ENCODE measurements around the gene PHIP.

PHIP gene

DNA sequence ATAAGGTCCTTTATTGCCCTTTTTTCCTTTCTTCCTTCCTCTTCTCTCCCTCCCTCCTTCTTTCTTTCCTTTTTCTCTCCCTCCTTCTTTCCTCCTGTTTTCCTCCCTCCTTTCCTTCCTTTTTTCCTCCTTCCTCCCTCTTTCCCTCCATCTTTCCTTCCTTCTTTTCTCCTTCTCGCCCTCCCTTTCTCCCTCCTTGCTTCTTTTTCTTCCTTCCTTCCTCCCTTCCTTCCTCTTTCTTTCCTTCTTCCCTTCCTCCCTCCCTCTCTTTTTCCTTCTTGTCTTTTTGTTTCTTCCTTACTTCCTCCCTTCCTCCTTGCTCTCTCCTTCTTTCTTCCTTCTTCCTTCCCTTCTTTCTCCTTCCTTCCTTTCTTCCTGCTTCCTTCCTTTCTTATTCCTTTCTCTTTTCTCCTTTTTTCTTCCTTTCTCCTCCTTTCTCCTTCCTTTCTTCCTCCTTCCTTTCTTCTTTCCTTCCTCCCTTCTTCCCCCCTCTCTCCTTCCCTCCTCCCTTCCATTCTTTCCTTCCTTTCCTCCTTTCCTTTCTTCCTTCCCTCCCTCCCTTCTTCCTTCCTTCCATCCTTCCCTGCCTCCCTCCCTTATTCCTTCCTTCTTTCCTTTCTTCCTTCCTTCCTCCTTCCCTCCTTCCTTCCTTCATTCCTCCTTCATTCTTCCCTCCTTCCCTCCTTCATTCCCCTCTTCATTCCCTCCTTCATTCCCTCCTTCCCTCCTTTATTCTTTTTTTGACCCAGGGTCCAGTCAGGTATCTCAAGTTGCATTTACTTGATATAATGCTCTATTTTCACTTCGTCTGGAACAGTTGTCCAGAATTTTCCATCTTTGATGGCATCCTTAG is 11.7 kb upstream of the PHIP start:
- Histone ChIP-seq H3K27me3 (no peaks in the 10 kb centered on the region), H3K4me3 (no peak overlapping the region), H3K36me3 (no peaks in the 10 kb centered on the region), H3K9me3 (no peaks in the 10 kb centered on the region), H3K27ac (no peak overlapping the region), H4K20me1 (no peaks in the 10 kb centered on the region), H3K4me1 (no peaks in the 10 kb centered on the region), H3K4me2 (no peak overlapping the region), H3K9ac (no peak overlapping the region)
- no peak for TF ChIP-seq Cebpa-rat (IDR thresholded peaks at IDR 0.05)

GRCh38 chr6:79084693-79085092 is 6.6 kb upstream of the PHIP start:
- Histone ChIP-seq H3K4me3 (no peak overlapping the region), H3K9ac (no peak overlapping the region), H3K36me3 (no peaks in the 10 kb centered on the region), H3K4me1 (peaks cover 3% of the 10 kb centered on the region; the same call in 1 of the 2 replicates), H3K4me2 (no peak overlapping the region), H3K27me3 (no peaks in the 10 kb centered on the region), H3K27ac (no peak overlapping the region), H3K9me3 (no peaks in the 10 kb centered on the region), H4K20me1 (no peaks in the 10 kb centered on the region)
- no peak for TF ChIP-seq Cebpa-rat (IDR thresholded peaks at IDR 0.05)

DNA sequence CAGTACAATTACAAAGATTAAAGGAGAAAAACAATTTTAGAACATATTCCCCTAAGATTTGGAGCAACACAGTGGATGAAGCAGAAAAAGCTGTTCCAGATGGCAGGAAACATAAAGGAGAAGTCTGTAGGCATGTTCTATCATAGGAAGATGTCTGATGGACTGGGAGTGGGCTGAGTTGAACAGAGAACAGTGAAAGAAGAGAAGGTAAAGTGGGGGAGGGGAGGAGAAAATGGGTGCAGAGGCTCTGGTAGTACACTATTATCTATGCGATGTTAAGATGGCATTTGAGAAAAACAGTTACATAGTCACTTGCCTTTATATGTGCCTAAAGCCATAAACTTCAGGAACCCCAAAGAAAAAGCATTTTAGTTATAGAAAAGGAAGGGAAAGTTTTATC is 4.2 kb upstream of the PHIP start:
- Histone ChIP-seq H3K4me3 (no peak overlapping the region), H3K9ac (no peak overlapping the region), H3K27me3 (no peaks in the 10 kb centered on the region), H3K4me1 (peaks cover 5% of the 10 kb centered on the region; the same call in 1 of the 2 replicates), H3K27ac (no peak overlapping the region), H3K36me3 (no peaks in the 10 kb centered on the region), H3K4me2 (no peak overlapping the region), H3K9me3 (no peaks in the 10 kb centered on the region), H4K20me1 (no peaks in the 10 kb centered on the region)
- no peak for TF ChIP-seq Cebpa-rat (IDR thresholded peaks at IDR 0.05)

DNA sequence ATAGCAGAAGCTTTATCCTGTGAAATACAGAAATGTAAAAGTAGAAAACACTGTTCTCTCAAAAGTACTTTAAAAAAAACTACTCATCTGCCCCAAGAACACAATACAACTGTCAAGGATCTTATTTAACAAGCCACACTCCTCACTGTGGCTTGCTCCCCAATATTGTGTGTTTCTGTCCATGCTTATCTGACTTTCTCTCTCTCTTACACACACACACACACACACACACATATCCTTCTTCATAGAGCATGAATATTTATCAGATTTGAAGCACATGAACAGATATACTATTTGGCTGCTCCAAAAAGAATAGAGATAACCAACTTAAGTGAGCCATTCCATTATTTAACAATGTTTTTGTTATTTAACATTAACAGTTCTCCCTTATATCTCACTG is 3.6 kb upstream of the PHIP start:
- Histone ChIP-seq H3K27ac (no peak overlapping the region), H3K9ac (no peak overlapping the region), H3K4me2 (no peak overlapping the region), H3K27me3 (no peaks in the 10 kb centered on the region), H4K20me1 (no peaks in the 10 kb centered on the region), H3K36me3 (no peaks in the 10 kb centered on the region), H3K4me3 (no peak overlapping the region), H3K9me3 (no peaks in the 10 kb centered on the region), H3K4me1 (peaks cover 5% of the 10 kb centered on the region; the same call in 1 of the 2 replicates)
- TF ChIP-seq Cebpa-rat (IDR thresholded peaks at IDR 0.05) = no peak

DNA sequence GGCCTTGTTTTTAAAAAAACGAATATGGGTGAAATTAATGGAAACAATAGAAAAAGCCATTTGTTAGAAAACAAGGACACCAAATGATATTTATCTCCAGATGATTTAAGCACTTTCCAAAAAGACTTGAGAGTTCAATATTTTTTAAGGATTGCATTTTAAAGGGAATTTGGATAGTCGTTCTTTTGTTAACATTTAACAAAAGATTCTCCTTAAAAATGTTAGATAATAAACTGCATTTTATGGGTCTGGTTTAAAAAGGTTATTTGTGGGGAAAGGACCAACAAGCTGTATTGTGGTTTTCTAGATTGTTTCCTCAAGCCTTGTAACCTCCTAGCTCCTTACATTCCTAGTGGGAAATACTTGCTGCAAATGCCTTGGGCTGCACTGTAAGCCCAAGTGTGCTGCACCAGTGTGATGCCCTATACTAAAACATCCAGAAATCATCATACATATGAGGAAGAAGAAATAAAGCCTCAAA is 1.5 kb upstream of the PHIP start:
- Histone ChIP-seq H3K9me3 (no peaks in the 10 kb centered on the region), H3K4me3 (peak overlapping the region; percentile 74), H3K36me3 (no peaks in the 10 kb centered on the region), H3K27me3 (no peaks in the 10 kb centered on the region), H3K4me1 (peaks cover 10% of the 10 kb centered on the region), H3K27ac (peak overlapping the region; percentile 92), H4K20me1 (peaks cover 12% of the 10 kb centered on the region; the same call in 1 of the 2 replicates), H3K4me2 (peak overlapping the region; percentile 65), H3K9ac (peak overlapping the region; percentile 87; the same call in 1 of the 2 replicates)
- TF ChIP-seq Cebpa-rat (IDR thresholded peaks at IDR 0.05) = no peak

DNA sequence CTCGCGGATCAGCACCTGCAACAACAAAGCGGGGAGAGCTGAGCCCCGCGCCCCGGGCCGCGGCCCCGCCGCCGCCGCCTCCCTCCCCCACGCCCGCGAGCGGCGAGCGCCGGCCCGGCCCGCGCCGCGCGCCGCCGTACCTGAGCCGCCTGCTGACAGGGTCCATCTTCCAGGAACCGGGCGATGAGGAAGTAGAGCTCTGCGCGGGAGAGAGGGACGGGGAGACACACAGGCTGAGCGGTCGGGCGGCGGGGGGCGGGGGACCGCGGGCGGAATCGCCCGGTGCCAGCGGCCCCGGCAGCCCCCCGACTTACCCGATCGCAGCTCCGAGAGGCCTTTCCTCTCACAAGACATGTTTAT is 359 bp downstream of the PHIP start:
- Histone ChIP-seq H3K9ac (peak overlapping the region; percentile 87), H3K4me2 (no peak overlapping the region), H3K27ac (peak overlapping the region; percentile 92), H3K4me3 (peak overlapping the region; percentile 74), H3K27me3 (no peaks in the 10 kb centered on the region), H4K20me1 (peaks cover 23% of the 10 kb centered on the region; the same call in 1 of the 2 replicates), H3K36me3 (no peaks in the 10 kb centered on the region), H3K9me3 (no peaks in the 10 kb centered on the region), H3K4me1 (peaks cover 10% of the 10 kb centered on the region)
- TF ChIP-seq Cebpa-rat (IDR thresholded peaks at IDR 0.05) = no peak

DNA sequence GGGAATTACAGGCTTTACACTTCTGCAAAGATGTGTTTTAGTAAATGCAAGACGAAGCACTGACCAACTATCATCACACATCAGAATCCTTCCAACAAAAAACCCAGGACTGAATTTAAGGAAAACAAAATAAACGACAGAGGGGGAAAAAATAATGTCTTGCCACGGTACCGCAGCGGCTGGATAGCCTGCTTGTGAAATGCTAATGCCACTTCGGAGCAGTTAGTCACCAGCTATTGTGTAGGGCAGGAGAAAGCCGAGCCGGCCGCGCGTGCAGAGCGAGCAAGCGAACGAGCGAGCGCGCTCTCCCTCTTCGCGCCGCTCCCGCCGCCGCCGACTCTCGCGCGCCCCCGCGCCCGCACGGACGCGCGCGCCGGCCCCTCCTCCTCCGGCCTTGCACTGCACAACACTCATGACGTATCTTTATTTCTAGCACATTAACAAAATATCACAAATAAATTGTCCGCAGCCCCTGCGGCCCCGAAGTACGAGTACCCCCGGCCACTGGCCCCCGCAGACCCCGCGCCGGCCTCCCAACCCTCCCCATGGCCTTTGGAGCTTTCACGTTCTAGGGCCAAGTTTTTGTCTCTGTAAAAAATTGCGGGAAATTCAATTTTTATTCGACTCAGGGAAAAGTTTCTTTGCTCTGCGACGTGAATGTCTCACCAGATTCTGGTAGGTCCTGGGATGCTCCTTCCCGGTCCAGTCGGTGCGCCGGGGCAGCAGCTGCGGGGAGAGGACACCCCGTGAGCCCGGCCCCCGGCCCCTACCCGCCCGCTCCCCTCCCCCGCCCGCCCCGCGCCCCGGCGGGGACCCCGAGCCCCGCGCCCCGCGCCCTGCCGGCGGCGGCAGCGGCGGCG is 1.0 kb downstream of the PHIP start:
- Histone ChIP-seq H3K4me2 (peak overlapping the region; percentile 66), H3K4me3 (peak overlapping the region; percentile 74), H3K4me1 (peaks cover 10% of the 10 kb centered on the region), H3K9me3 (no peaks in the 10 kb centered on the region), H4K20me1 (peaks cover 30% of the 10 kb centered on the region; the same call in 1 of the 2 replicates), H3K27ac (peak overlapping the region; percentile 92; the same call in 1 of the 2 replicates), H3K36me3 (no peaks in the 10 kb centered on the region), H3K27me3 (no peaks in the 10 kb centered on the region), H3K9ac (peak overlapping the region; percentile 87)
- no peak for TF ChIP-seq Cebpa-rat (IDR thresholded peaks at IDR 0.05)

GRCh38 chr6:79076160-79076559 is 1.9 kb downstream of the PHIP start:
- TF ChIP-seq Cebpa-rat (IDR thresholded peaks at IDR 0.05) = no peak

DNA sequence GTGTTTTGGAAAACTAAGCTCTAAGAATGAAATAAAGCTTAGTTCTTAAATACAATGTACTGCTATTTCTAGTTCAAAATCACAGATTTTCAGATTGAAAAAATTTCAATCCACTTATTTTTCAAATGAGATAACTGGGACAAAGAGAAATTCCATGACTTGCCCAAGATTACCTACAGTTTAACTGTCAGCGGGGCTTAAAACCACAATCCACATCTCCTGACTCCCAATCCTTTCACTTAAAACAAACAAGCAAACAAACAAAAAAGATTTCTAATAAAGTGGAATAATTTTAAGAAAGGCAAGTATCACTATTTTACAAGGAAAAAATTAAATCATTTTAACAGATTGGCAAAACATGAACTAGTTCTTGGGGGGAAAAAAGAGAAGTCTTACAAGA is 4.2 kb downstream of the PHIP start:
- H3K9ac ChIP-seq = no peak overlapping the region
- no peak overlapping the region for H3K4me3 ChIP-seq
- H3K4me2 ChIP-seq = peak overlapping the region; percentile 9; the same call in 1 of the 2 replicates
- no peaks in the 10 kb centered on the region for H3K9me3 ChIP-seq
- no peaks in the 10 kb centered on the region for H3K27me3 ChIP-seq
- H3K27ac ChIP-seq = no peak overlapping the region
- no peak for TF ChIP-seq Cebpa-rat (IDR thresholded peaks at IDR 0.05)
- H3K4me1 ChIP-seq = peaks cover 6% of the 10 kb centered on the region; the same call in 1 of the 2 replicates
- H3K36me3 ChIP-seq = no peaks in the 10 kb centered on the region
- peaks cover 33% of the 10 kb centered on the region; the same call in 1 of the 2 replicates for H4K20me1 ChIP-seq

More at GRCh38 chr6:79076160-79076559, 1.9 kb downstream of the PHIP start:
- Histone ChIP-seq H3K4me3 (peak overlapping the region; percentile 74), H3K27ac (peak overlapping the region; percentile 67; the same call in 1 of the 2 replicates), H3K9ac (peak overlapping the region; percentile 87), H3K36me3 (no peaks in the 10 kb centered on the region), H4K20me1 (peaks cover 33% of the 10 kb centered on the region; the same call in 1 of the 2 replicates), H3K4me2 (peak overlapping the region; percentile 66), H3K27me3 (no peaks in the 10 kb centered on the region), H3K4me1 (peaks cover 10% of the 10 kb centered on the region), H3K9me3 (no peaks in the 10 kb centered on the region)
